Stimulated activated CD8-positive, alpha-beta memory T cell treated with anti-CD3 and anti-CD28 coated beads, Interleukin-12 subunit alpha, Interleukin-12 subunit beta, amount 100 ng/mL, for 1 hour (primary cell): ENCODE results near the gene GRIK4.
"Not testable (repeated sequence)": the region's sequence is repeated elsewhere in the genome, so short reads cannot be mapped to it uniquely, and the experiment has no call there.

ENCODE experiments used
- DNase-seq: peaks from one replicate; pipeline ENCODE4 v3.0.0-alpha.2; 2020; ENCODE audit warnings: low read depth

The GRIK4 gene

GRCh38 chr11:120784566-120785251, 273.2 kb downstream of the GRIK4 start:
- DNase-seq: no peak

DNA sequence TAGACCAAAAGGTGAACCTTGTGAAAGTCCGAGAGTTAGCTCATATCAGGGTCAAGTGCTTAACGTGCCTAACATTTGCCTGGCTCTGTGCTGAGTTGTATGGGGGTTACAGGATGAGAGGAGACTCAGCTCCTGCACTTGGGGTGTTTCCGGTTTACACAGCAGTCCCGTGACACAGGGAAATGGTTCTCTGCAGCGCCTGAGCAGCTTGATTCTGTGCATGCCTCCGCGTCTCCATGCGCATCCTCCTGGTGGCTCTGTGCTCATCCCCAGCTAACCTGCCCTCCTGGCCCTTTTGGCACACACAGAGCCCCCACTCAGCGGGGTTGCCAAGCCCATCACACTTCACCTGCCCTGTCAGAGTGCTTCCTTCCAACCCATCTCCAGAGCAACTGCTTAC, 274.0 kb downstream of the GRIK4 start:
- DNase-seq: no peak

GRCh38 chr11:120786206-120786735, 274.7 kb downstream of the GRIK4 start:
- no peak for DNase-seq

- DNase-seq: not testable (repeated sequence)
Measured at GRCh38 chr11:120787224-120787623, 275.7 kb downstream of the GRIK4 start.

GRCh38 chr11:120789391-120789790, 277.8 kb downstream of the GRIK4 start:
- no peak for DNase-seq

DNA sequence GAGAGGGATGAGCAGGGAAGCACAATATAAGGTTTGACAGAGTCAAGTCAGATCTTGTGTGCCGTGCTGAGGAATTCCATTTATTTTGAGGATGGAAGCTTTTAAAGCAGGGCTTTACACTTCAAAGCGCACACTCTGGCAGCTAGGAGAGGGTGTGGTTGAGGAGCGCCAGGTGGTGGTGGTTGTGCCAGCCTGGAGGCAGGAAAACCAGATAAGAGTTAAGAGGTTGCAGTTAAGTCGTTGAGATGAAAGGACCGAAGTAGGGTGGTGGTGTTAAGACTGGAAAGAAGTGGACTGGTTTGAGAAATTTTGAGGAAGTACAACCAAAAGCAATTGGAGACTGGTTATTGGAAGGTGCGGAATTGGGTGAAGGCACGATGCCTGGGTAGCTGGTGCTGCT, 280.8 kb downstream of the GRIK4 start:
- no peak for DNase-seq

DNA sequence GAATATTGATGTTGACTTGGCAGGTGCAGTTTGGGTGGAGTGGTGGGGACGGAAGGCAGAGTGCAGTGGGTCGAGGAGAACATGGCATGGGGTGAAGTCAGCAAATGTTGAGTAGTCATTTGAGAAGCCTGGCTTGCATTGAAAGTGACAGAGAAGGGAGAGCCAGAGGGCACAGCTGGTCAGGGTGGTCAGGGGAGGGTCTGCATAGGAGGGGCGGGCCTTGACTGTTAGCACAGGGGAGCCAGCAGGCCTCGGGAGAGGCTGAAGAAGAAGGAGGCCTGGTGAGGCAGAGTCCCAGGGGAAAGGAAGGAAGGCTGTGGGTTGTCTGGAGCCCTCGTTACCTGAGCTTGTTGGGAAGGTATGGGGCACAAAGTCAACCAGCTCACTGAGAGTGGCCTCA, 281.6 kb downstream of the GRIK4 start:
- no peak for DNase-seq

GRCh38 chr11:120793806-120794479, 282.4 kb downstream of the GRIK4 start:
- no peak for DNase-seq

GRCh38 chr11:120794748-120795147, 283.2 kb downstream of the GRIK4 start:
- no peak for DNase-seq

GRCh38 chr11:120795185-120795584, 283.6 kb downstream of the GRIK4 start:
- no peak for DNase-seq

DNA sequence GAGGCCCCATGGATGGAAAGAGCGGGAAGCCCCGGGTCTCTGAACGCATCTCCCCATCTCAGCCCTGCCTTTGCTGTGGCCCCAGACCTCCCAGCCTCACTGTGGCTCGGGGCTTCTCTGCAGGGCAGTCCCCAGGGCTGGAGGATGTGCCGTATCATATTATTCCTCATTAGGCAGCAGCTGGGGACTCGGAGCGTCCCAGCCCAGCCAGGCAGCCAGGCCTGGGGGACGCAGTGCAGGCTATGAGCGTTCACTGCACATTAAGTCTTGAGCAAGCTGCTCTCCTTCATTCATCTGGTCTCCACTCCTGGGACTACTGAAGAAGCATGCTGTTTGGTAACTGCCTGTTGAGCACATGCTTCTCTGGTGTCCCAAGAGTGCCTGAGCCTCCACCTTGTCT, 285.6 kb downstream of the GRIK4 start:
- DNase-seq: no peak

GRCh38 chr11:120798854-120799253, 287.3 kb downstream of the GRIK4 start:
- no peak for DNase-seq

DNA sequence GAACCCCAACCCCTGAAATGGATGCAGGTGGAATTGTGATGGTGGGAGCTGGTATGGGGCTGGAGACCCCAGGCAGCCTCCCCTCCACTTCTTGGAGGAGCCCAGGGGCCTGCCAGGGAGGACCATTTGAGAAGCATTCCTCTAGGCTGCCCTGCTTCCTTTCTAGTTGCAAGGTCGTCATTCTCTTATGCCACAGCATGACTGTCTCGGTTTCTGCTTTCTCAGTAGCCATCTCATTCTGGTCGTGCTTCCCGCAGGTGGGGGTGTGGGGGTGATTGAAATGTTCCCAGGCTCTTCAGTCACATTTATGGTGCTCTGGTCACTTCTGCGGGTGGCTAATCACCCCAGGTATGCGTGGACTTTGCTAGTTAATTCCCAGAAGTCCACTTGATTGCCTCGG, 288.7 kb downstream of the GRIK4 start:
- no peak for DNase-seq

DNA sequence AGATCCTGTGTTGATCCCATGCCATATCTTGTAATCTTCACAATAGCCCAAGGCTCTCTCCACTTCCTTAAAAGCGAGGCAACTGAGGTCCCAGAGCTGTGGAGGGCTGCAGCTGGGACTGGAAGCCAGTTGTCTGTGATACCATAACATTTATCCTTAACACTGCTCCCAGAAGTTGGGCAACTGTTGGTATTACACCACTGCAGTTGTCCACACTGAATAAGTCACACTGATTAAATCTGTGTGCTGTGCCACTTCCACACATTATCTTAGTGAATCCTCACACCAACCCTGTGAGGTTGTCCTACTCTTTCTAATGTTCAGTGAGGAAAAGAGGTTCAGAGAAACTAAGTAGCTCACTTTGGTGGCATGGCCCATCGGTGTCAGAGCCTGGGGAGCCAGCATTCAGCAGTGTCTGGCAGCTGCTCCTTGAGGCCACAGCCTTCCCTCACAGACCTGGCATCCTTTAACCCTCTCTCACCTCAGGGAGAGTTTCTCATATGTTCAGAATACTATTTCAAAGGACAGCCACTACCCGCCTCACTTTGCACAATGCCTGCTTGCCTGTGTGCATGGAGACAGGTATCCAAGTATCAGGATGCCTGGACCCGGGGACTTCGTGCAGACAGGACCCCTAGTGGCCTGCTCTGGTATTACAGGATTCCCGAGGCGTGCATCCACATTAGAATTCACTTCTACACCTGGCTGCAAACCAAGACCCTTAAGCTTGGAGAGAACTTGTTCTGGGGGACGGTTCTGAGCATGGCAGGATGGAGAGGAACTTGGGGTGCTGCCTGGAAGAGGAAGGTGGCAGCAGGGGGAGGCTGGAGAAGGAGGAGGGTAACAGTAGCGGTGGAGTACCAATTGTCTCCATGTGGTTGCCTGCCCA, 290.5 kb downstream of the GRIK4 start:
- DNase-seq: peak; percentile 22

GRCh38 chr11:120805960-120806555, 294.5 kb downstream of the GRIK4 start:
- no peak for DNase-seq

DNA sequence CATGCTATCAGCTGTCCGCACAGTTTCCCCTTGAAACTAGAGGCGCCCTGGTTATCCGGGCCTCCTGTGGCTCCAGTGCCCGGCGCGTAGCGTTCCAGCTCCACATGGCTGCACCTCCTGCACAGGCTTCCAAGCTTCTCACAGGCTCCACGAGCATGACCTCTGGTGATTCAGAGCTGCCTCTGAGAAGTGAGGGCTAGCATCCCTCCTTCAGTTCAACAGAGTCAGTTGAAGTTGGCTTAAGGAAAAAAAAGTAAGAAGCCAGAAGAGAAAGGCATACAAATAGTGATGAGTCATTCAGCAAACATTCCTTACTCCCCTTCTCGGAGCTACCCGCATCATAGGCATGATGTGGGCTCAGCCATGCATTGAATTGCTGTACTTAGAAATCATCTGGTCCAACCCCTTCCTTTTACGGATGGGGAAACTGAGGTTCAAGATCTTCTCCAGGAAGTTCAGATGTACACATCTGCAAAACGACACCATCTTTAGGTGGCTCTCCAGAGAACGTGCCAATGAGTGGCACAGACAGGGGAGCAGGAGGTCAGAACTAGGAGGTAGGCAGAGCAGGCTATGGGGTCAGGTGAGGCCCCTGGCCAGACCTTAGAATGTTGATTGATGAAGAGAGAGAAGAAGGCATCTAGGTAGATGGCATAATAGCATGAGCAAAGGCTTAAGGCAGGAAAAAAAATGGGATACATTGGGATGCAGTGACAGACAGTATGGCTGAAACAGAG, 296.0 kb downstream of the GRIK4 start:
- DNase-seq: no peak

GRCh38 chr11:120808616-120809050, 297.1 kb downstream of the GRIK4 start:
- no peak for DNase-seq

DNA sequence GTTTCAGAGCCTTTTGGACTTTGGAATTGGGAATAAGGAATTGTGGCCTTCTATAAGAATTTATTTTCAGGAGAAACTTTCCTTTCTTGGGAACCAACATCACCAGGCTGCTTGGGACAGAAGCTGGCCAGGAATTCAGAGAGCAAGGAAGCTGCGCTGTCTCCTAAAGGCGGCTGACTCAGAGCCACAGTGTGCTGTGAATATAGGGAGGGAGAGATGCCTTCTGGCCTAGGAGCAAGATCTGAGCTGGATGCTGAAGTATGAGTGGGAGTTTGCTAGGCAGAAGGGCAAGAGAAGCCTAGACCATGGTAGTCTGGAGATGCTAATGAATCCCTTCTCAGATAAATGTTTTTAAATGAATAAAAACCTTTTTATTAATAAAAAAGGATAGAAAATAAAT, 298.7 kb downstream of the GRIK4 start:
- no peak for DNase-seq

DNA sequence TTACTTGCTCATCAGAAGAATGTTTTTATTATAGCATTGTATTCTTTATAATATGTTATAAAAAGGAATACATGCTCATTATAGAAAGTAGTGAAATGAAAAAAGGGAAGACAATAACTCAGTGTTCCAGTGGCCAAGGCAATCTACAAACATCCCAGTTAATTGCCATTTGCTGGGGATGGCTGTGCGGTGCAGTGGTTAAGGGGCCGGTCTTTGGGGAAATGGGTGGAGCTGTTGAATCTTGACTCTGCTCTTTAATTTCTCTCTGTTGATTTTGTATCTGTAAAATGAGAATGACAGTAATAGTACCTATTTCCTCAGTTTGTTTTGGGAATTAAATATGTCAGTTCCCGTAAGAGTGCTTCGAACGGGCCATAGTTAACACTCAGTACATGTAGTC, 299.7 kb downstream of the GRIK4 start:
- no peak for DNase-seq

DNA sequence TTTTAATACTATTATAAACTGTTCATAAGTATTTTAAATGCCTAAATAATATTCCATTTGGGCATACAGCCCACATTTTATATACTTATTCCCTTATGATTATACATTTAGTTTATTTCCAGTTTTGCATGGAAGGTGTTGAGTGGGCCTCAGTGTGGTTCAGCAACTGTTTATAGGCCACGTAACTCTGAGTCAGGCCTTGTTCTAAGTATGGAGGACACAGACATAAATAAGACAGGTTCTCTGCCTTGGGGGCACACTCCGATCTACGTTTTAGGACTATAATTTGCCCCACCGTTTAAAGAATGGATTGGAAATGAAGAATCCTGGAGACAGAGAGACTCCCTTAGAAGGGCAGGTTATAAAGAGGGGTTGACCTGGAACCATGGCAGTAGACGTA, 300.2 kb downstream of the GRIK4 start:
- no peak for DNase-seq

DNA sequence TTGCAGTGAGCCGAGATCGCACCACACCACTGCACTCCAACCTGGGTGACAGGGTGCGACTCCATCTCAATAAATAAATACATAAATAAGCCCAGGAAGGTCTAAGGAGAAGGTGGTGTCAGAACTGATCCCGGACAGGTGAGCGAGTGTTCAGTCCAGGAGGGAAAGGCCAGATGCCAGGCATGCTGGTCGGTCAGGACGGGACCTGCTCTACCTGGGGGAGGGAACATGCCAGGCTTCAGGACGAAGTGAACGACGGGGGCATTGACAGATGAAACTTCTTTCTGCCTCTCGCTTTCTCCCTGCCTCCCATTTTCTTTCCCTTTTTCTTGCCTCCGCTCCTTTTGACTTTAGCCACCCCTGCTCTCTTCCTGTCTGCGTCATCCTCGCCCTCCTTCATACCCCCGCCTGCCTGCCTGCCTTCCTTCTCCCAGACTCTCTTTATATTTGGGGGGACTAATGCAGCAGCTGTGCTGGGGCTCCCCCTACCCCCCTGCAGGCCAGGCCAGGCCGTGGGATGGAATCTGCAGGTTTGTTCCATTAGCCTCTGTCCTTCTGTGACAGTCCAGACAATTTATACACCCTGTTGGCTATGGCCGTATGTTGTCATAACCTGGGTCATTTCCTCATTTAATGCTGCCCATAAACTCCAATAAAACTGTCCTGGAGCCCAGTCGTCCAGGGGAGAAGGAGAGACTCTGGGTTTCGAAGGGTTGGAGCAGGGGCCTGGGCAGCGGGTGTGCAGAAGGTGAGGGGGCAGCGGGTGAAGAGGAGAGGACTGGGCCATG, 303.2 kb downstream of the GRIK4 start:
- DNase-seq: no peak
